NB4 (cell line): ENCODE results near the gene CSRP1.

Experiments used
- DNase-seq: peaks from one replicate; pipeline ENCODE4 v3.0.0; 2010; ENCODE audit warnings: low read depth
- H3K4me3 ChIP-seq: one replicate; pipeline ENCODE4 v1.5.1; 2011; ENCODE audit warnings: mild to moderate bottlenecking, low read depth, low read length, moderate library complexity
- MAX ChIP-seq: IDR thresholded peaks from 2 replicates; pipeline ENCODE4 v1.6.1; 2011; ENCODE audit warnings: low read depth, low read length
- MYC ChIP-seq: IDR thresholded peaks from 2 replicates; pipeline ENCODE4 v1.6.1; 2011; ENCODE audit warnings: low read depth, low read length
- POLR2A ChIP-seq: IDR thresholded peaks from 2 replicates; pipeline ENCODE4 v1.6.1; 2011; ENCODE audit warnings: mild to moderate bottlenecking; ENCODE audit not compliant: insufficient read length; ENCODE audit errors: extremely low read depth
- TF ChIP-seq, protein P1 (sequence below): IDR thresholded peaks from one replicate; pipeline ENCODE4 v1.5.1; 2012; ENCODE audit warnings: low read depth, low read length

Gene CSRP1

GRCh38 chr1:201538612-201539551, 32.0 kb upstream of the CSRP1 start, which contains the start of gene NAV1:
NAV1 (plus strand) TSS chr1:201539127; CDS start chr1:201622885, 83,758 bp downstream.
- no peak within 1 kb of the TSS for H3K4me3 ChIP-seq
- no peak for DNase-seq
- TF ChIP-seq MAX = no peak
- TF ChIP-seq, protein P1, sequence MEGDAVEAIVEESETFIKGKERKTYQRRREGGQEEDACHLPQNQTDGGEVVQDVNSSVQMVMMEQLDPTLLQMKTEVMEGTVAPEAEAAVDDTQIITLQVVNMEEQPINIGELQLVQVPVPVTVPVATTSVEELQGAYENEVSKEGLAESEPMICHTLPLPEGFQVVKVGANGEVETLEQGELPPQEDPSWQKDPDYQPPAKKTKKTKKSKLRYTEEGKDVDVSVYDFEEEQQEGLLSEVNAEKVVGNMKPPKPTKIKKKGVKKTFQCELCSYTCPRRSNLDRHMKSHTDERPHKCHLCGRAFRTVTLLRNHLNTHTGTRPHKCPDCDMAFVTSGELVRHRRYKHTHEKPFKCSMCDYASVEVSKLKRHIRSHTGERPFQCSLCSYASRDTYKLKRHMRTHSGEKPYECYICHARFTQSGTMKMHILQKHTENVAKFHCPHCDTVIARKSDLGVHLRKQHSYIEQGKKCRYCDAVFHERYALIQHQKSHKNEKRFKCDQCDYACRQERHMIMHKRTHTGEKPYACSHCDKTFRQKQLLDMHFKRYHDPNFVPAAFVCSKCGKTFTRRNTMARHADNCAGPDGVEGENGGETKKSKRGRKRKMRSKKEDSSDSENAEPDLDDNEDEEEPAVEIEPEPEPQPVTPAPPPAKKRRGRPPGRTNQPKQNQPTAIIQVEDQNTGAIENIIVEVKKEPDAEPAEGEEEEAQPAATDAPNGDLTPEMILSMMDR = no peak
- no peak for TF ChIP-seq POLR2A
- TF ChIP-seq MYC = no peak

GRCh38 chr1:201537891-201538611, 31.1 kb upstream of the CSRP1 start:
- H3K4me3 ChIP-seq = no peak overlapping the region
- no peak for DNase-seq
- TF ChIP-seq MYC (no peak), MAX (no peak), POLR2A (no peak)
- TF ChIP-seq, protein P1 = no peak

- TF ChIP-seq POLR2A (no peak), MAX (no peak), MYC (no peak)
- TF ChIP-seq, protein P1 = no peak
- no peak for DNase-seq
- H3K4me3 ChIP-seq = no peak overlapping the region
Observed at GRCh38 chr1:201537467-201537866, 30.5 kb upstream of the CSRP1 start.

DNA sequence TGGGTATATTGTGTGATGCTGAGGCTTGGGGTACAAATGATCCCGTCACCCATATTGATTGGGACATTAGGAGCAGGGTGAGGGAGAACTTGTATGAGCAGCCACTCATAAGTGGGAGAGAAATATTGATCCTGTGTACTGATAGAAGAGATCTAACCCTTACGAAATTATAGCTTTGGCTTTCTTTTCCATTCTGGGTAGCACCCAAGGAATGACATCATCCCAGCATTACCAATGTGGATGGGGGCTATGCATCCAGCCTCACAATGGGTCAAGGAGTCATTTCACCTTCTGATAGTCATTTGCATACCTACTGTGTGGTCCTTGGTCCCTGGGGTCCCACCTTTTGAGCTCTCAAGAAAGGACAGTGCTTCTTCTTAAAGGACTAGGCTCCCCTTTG, 30.1 kb upstream of the CSRP1 start:
- no peak for TF ChIP-seq MYC
- TF ChIP-seq POLR2A = no peak
- TF ChIP-seq, protein P1 = no peak
- no peak for TF ChIP-seq MAX
- H3K4me3 ChIP-seq = no peak overlapping the region
- no peak for DNase-seq

- no peak for DNase-seq
- TF ChIP-seq MAX (no peak), POLR2A (no peak), MYC (no peak)
- TF ChIP-seq, protein P1 = no peak
- H3K4me3 ChIP-seq = no peak overlapping the region
Observed at GRCh38 chr1:201536558-201536957, 29.6 kb upstream of the CSRP1 start.
